A549 treated with AZD9567 at 1 μM for 4 hours (cell line): ENCODE measurements around the gene RPP30. TPM values are rescaled to one million over a fixed set of nuclear protein-coding genes. Genes with fewer than 3 reads are reported as not detected.

Experiments
- total RNA-seq: library from RNA; stranded (reverse); fragments of 200-300 nt; extraction: Qiagen RNA extraction; gene quantifications from 5 replicates; pipeline ENCODE4 v1.2.3, GENCODE V29; 2022; ENCODE audit not compliant: insufficient read depth

RPP30 gene
- total RNA-seq, result 51.5 to 59.7 TPM (median 53.4 TPM) in 5 replicates

DNA sequence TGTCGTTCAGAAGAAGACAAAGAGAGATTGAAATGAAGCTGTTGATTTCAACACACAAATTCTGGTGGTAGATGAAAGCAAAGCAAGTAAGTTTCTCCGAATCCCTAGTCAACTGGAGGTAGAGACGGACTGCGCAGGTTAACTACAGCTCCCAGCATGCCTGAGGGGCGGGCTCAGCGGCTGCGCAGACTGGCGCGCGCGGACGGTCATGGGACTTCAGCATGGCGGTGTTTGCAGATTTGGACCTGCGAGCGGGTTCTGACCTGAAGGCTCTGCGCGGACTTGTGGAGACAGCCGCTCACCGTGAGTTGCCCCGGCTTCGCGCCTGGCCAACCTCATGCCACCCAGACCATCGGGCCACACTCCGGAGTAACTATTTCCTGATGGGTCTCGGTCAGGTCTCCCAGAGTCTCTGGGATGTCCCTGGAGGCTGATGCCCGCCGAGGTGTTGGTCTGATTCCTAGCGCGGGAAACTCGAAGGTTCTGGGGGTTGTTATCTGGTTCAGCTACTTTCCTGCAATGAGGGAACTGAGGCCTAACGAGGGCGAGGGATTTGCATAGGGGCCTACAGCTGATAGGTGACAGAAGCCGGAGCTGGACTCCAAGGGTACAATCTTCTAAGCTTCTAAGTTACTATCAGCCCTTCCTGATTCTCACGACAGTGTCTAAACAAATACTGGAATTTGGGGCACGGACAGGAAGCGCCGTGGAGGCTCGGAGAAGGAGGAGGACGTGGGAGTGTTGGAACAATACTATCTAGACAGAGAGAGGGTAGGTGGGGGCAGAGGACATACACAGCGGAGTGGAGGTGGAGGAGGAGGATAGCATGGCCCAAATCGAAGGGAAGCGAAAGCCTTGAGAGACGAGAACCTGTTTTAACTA is at the start of gene RPP30:
TSS of gene RPP30 (plus strand) at position 209 of the 882 bp plus-strand sequence. CDS start at position 222, 13 bp downstream.

DNA sequence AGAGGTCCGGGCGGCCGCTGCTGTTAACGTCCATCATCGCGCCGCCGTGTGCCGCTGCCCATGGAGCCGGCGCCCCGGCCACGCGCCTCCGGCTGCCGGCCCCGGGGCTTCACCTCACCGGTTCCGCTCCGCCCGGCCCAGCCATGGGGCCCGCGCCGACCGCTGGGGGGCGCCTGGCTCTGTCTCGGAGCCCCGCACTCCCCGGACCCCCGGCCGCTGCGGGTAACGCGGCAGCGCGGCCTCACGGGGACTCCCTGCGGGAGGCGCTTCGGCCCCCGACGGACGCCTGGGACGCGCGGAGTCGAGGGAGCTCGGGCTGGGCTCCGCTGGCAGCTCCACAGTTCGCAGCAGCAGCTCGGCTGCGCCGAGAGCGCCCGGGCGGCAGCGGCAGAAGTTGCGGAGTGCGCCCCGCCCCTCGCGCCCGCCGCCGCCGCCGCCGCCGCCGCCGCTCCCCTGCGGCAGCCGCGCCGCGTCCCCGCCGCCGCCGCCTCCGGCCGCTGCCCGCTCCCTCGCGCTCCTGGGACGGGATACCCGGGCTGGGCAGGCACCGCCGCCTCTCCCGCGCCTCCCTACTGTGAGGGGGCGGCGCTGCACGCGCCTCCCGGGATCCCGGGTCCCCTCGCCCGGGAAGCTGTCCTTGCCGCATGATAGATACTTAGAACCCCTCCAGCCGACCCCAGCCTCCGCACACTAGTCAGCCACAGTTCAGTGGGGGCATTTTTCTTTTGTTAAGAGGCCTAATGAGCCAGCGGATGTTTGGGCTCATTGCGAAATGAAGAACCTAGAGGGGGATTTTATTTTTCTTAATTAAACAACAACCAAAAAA is 13.9 kb upstream of the RPP30 start, which contains the start of gene HTR7:
TSS of gene HTR7 (minus strand) at position 405 of the 826 bp plus-strand sequence. CDS start at position 37, 368 bp downstream.

DNA sequence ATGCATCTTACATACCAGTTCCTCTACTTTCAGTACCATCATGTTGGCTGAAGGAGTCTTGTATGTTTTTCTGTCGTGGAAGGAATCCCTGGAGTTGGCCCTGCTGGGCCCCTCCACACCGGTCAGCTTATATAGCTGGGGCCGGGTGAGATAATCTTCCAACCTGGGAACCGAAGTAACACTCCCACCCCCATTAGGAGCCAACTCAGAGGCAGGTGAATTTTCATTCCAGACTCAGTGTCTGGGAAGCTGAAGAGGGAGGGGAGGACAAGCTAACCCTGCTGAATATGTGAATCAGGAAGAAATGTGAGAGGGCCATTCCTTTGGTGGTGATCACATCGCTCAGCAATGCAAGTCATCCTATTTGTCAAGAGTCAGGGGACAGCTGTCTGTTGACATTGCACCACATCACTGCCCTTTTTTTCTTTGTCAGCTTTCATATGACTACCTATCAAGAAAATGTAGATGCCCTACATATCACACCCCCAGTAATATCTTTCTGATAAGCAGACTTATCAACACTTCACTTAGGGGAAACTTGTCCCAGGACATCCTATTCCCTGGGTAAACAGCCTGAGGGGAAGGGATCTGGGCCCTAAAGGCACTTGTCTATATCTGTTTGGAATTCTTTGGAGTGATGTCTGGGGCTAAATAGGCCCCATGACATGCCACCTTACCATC is 49.4 kb downstream of the RPP30 start, which contains the start of gene ANKRD1:
TSS of gene ANKRD1 (minus strand) at position 102 of the 681 bp plus-strand sequence. CDS start at position 42, 60 bp downstream.

Other genes starting within 250 kb of the RPP30 start
- gene HTR7, start 13.9 kb upstream of the RPP30 start, total RNA-seq, result 0.12 to 0.18 TPM (median 0.15 TPM) in 4 of 5 replicates, not detected in the other
- gene ANKRD1, start 49.1 kb downstream of the RPP30 start, total RNA-seq, result 21.9 to 37.0 TPM (median 33.1 TPM) in 5 replicates